HCT116 (cell line): ENCODE results near the gene SLCO2A1.

Experiments used
- POLR2A ChIP-seq: IDR thresholded peaks from 2 replicates; pipeline ENCODE4 v1.7.0; 2011; ENCODE audit warnings: borderline replicate concordance; ENCODE audit not compliant: insufficient read depth, insufficient read length; ENCODE audit errors: extremely low read depth
- TF ChIP-seq, protein P1 (sequence below), 3 experiments: fragments of 200-600 bp in 1 of 3; sonication (generic) in 1 of 3; IDR thresholded peaks in 2 of 3; conservative IDR thresholded peaks in 1 of 3; 2 replicates each; pipeline ENCODE4 v1.5.1; 2012 to 2017; ENCODE audit warnings: low read depth in 2 of 3, low read length in 2 of 3, antibody characterized with exemption in 1 of 3, borderline replicate concordance in 1 of 3, control low read depth in 1 of 3, mild to moderate bottlenecking in 1 of 3, mixed read lengths in 1 of 3, mixed run types in 1 of 3, moderate library complexity in 1 of 3; ENCODE audit not compliant: insufficient read depth in 1 of 3
- TF ChIP-seq, protein P2 (sequence below): IDR thresholded peaks from 2 replicates; pipeline ENCODE4 v1.6.1; 2012; ENCODE audit warnings: low read depth

DNA sequence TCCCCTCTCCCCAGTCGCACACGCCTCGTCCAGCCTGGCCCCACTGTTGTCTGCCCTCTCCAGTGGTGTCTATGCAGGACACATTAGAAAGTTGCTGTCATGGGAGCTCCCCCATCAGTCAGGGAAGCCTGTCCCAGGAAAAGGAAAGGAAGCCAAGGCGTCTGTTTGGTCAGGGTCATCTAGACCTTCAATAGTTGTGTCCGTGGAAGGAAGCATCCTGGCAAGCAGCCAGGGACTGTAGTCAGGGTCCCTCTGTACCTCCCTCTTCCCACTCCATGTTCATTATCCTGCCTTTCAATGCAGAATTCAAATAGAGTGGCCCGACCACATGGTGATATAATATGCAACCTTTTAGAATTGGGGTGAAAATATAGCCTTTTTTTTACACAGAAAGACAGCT lies 73.4 kb downstream of the SLCO2A1 start:
- no peak for TF ChIP-seq POLR2A
- TF ChIP-seq, protein P1, sequence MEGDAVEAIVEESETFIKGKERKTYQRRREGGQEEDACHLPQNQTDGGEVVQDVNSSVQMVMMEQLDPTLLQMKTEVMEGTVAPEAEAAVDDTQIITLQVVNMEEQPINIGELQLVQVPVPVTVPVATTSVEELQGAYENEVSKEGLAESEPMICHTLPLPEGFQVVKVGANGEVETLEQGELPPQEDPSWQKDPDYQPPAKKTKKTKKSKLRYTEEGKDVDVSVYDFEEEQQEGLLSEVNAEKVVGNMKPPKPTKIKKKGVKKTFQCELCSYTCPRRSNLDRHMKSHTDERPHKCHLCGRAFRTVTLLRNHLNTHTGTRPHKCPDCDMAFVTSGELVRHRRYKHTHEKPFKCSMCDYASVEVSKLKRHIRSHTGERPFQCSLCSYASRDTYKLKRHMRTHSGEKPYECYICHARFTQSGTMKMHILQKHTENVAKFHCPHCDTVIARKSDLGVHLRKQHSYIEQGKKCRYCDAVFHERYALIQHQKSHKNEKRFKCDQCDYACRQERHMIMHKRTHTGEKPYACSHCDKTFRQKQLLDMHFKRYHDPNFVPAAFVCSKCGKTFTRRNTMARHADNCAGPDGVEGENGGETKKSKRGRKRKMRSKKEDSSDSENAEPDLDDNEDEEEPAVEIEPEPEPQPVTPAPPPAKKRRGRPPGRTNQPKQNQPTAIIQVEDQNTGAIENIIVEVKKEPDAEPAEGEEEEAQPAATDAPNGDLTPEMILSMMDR (IDR thresholded peaks at IDR 0.05 in 2 of 3, conservative IDR thresholded peaks at IDR 0.05 in 1 of 3; ENCODE audit: borderline replicate concordance in 1 of 3, insufficient read depth in 1 of 3, low read depth in 2 of 3, low read length in 2 of 3) = no peak
- TF ChIP-seq, protein P2, sequence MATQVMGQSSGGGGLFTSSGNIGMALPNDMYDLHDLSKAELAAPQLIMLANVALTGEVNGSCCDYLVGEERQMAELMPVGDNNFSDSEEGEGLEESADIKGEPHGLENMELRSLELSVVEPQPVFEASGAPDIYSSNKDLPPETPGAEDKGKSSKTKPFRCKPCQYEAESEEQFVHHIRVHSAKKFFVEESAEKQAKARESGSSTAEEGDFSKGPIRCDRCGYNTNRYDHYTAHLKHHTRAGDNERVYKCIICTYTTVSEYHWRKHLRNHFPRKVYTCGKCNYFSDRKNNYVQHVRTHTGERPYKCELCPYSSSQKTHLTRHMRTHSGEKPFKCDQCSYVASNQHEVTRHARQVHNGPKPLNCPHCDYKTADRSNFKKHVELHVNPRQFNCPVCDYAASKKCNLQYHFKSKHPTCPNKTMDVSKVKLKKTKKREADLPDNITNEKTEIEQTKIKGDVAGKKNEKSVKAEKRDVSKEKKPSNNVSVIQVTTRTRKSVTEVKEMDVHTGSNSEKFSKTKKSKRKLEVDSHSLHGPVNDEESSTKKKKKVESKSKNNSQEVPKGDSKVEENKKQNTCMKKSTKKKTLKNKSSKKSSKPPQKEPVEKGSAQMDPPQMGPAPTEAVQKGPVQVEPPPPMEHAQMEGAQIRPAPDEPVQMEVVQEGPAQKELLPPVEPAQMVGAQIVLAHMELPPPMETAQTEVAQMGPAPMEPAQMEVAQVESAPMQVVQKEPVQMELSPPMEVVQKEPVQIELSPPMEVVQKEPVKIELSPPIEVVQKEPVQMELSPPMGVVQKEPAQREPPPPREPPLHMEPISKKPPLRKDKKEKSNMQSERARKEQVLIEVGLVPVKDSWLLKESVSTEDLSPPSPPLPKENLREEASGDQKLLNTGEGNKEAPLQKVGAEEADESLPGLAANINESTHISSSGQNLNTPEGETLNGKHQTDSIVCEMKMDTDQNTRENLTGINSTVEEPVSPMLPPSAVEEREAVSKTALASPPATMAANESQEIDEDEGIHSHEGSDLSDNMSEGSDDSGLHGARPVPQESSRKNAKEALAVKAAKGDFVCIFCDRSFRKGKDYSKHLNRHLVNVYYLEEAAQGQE = no peak
